Measurements from ENCODE around the gene PPDPF. TPM values are rescaled to one million over a fixed set of nuclear protein-coding genes. Genes with fewer than 3 reads are reported as not detected.
A peak's percentile ranks its signal among the peaks of the same experiment; 100 is the strongest.
"Not testable (repeated sequence)": the region's sequence is repeated elsewhere in the genome, so short reads cannot be mapped to it uniquely, and the experiment has no call there.

Gene PPDPF
- total and polyA plus RNA-seq, 12 donors, result 186 to 433 (median 270) TPM

- H3K9me3 ChIP-seq, result no peaks in the 10 kb centered on the region
- ATAC-seq (no peak), DNase-seq (no peak)
- peaks cover 0 to 39% (median 0%) of the 10 kb centered on the region in 7 donors for H3K27me3 ChIP-seq
- H3K4me1 ChIP-seq, result peaks cover 5 to 46% (median 15%) of the 10 kb centered on the region in 9 donors
- 91 to 92% methylated on average over 45 to 46 of the region's 46 CpGs for WGBS, 2 donors
- peaks cover 0 to 68% (median 26%) of the 10 kb centered on the region in 9 donors for H3K36me3 ChIP-seq
- peak overlapping the region in 1 of 10 donors; percentile 35 for H3K4me3 ChIP-seq
- intact Hi-C loops (cut with DNase I), result no loop called here
- H3K27ac ChIP-seq, result no peak overlapping the region
- no peak for TF ChIP-seq CTCF (IDR thresholded peaks at IDR 0.05)
These were observed 48.7 kb downstream of the PPDPF start for GRCh38 chr20:63568986-63569949.

- H3K27ac ChIP-seq, result no peak overlapping the region
- no peaks in the 10 kb centered on the region for H3K9me3 ChIP-seq
- TF ChIP-seq CTCF (IDR thresholded peaks at IDR 0.05), result no peak
- H3K4me1 ChIP-seq, result peaks cover 5 to 56% (median 21%) of the 10 kb centered on the region in 9 donors
- intact Hi-C loops (cut with DNase I), result loop anchor here in 2 of 10 donors (10.0 kb wide), 1 partner anchor 54 kb away; the partner anchor contains the start of gene GMEB2 (in 2 of the 2)
- peaks cover 0 to 56% (median 14%) of the 10 kb centered on the region in 9 donors for H3K36me3 ChIP-seq
- DNase-seq (no peak), ATAC-seq (no peak)
- no peak overlapping the region for H3K4me3 ChIP-seq
- peaks cover 0 to 29% (median 0%) of the 10 kb centered on the region in 7 donors for H3K27me3 ChIP-seq
- WGBS, 2 donors, result 92 to 95% methylated on average over 28 of the region's 28 CpGs
These were observed 49.9 kb downstream of the PPDPF start for GRCh38 chr20:63570281-63571086.

DNA sequence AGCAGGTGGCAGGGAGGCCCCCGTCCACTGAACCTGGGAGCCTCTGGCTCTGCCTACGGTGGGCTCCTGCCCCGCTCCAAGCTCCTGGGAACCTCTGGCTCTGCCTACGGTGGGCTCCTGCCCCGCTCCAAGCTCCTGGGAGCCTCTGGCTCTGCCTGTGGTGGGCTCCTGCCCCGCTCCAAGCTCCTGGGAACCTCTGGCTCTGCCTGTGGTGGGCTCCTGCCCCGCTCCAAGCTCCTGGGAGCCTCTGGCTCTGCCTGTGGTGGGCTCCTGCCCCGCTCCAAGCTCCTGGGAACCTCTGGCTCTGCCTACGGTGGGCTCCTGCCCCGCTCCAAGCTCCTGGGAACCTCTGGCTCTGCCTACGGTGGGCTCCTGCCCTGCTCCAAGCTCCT, 50.5 kb downstream of the PPDPF start:
- Histone ChIP-seq H3K27me3 (peaks cover 0 to 23% (median 0%) of the 10 kb centered on the region in 7 donors), H3K36me3 (peaks cover 0 to 50% (median 8%) of the 10 kb centered on the region in 9 donors), H3K4me1 (peaks cover 5 to 56% (median 21%) of the 10 kb centered on the region in 9 donors)
- DNase-seq, H3K4me3 ChIP-seq, ATAC-seq, H3K9me3 ChIP-seq, H3K27ac ChIP-seq: not testable (repeated sequence)
- intact Hi-C loops (cut with DNase I), result loop anchor here in 2 of 10 donors (10.0 kb wide), 1 partner anchor 54 kb away; the partner anchor contains the start of gene GMEB2 (in 2 of the 2)
- 64 to 75% methylated on average over 4 to 6 of the region's 11 CpGs for WGBS, 2 donors

Other genes with a start within 250 kb of the PPDPF start
- 10 to 100 TPM; 20.4 to 40.4 (median 28.4) TPM for gene ARFGAP1, start 248.0 kb upstream of the PPDPF start, total RNA-seq
- 10 to 100 TPM; 46.2 to 72.6 TPM for gene ARFGAP1, start 248.0 kb upstream of the PPDPF start, polyA plus RNA-seq
- gene COL20A1, start 227.6 kb upstream of the PPDPF start, total RNA-seq, result under 1 TPM in 2 of 10 donors, not detected in 8; 0.26 to 0.30 TPM
- gene COL20A1, start 227.6 kb upstream of the PPDPF start, polyA plus RNA-seq, result not detected
- gene CHRNA4, start 159.4 kb upstream of the PPDPF start, total RNA-seq, result 1 to 10 TPM in 4 of 10 donors, under 1 TPM in 2, not detected in 4; 0.38 to 1.5 (median 1.1) TPM
- under 1 TPM; 0.06 to 0.22 TPM for gene CHRNA4, start 159.4 kb upstream of the PPDPF start, polyA plus RNA-seq
- 1 to 10 TPM in 3 of 10 donors, under 1 TPM in 1, not detected in 6; 0.26 to 3.8 (median 1.9) TPM for gene KCNQ2, start 48.1 kb upstream of the PPDPF start, total RNA-seq
- gene KCNQ2, start 48.1 kb upstream of the PPDPF start, polyA plus RNA-seq, result under 1 TPM in 1 of 2 donors, not detected in 1; 0.03 TPM
- gene EEF1A2, start 21.7 kb upstream of the PPDPF start, total RNA-seq, result 1,000 to 10,000 TPM; 1,074 to 1,437 (median 1,307) TPM
- gene EEF1A2, start 21.7 kb upstream of the PPDPF start, polyA plus RNA-seq, result 1,000 to 10,000 TPM in 1 of 2 donors, 100 to 1,000 TPM in 1; 881 to 1,465 TPM
- under 1 TPM in 2 of 10 donors, not detected in 8; 0.06 to 0.28 TPM for gene PTK6, start 16.6 kb downstream of the PPDPF start, total RNA-seq
- under 1 TPM in 1 of 2 donors, not detected in 1; 0.03 TPM for gene PTK6, start 16.6 kb downstream of the PPDPF start, polyA plus RNA-seq
- gene SRMS, start 27.0 kb downstream of the PPDPF start, total RNA-seq, result not detected
- not detected for gene SRMS, start 27.0 kb downstream of the PPDPF start, polyA plus RNA-seq
- gene FNDC11, start 33.4 kb downstream of the PPDPF start, total RNA-seq, result under 1 TPM in 4 of 10 donors, not detected in 6; 0.09 to 0.23 (median 0.16) TPM
- under 1 TPM; 0.19 to 0.29 TPM for gene FNDC11, start 33.4 kb downstream of the PPDPF start, polyA plus RNA-seq
- gene HELZ2, start 53.5 kb downstream of the PPDPF start, total RNA-seq, result 10 to 100 TPM; 10.8 to 34.3 (median 12.7) TPM
- 10 to 100 TPM in 1 of 2 donors, 1 to 10 TPM in 1; 4.8 to 12.2 TPM for gene HELZ2, start 53.5 kb downstream of the PPDPF start, polyA plus RNA-seq
- 1 to 10 TPM; 4.9 to 7.5 (median 5.8) TPM for gene GMEB2, start 106.3 kb downstream of the PPDPF start, total RNA-seq
- gene GMEB2, start 106.3 kb downstream of the PPDPF start, polyA plus RNA-seq, result 1 to 10 TPM; 6.0 to 8.2 TPM
- 1 to 10 TPM; 1.7 to 9.9 (median 3.9) TPM for gene STMN3, start 132.7 kb downstream of the PPDPF start, total RNA-seq
- gene STMN3, start 132.7 kb downstream of the PPDPF start, polyA plus RNA-seq, result 1 to 10 TPM; 9.7 TPM
- gene RTEL1, start 137.5 kb downstream of the PPDPF start, total RNA-seq, result 10 to 100 TPM in 5 of 10 donors, 1 to 10 TPM in 5; 6.1 to 14.5 (median 10.3) TPM
- 10 to 100 TPM in 1 of 2 donors, 1 to 10 TPM in 1; 5.3 to 18.8 TPM for gene RTEL1, start 137.5 kb downstream of the PPDPF start, polyA plus RNA-seq
- gene TNFRSF6B, start 175.9 kb downstream of the PPDPF start, total RNA-seq, result 1 to 10 TPM in 4 of 10 donors, under 1 TPM in 6; 0.26 to 5.1 (median 0.57) TPM
- 10 to 100 TPM; 11.7 to 12.5 TPM for gene TNFRSF6B, start 175.9 kb downstream of the PPDPF start, polyA plus RNA-seq
- 10 to 100 TPM; 34.9 to 51.6 (median 38.8) TPM for gene ARFRP1, start 187.2 kb downstream of the PPDPF start, total RNA-seq
- 10 to 100 TPM; 43.2 to 59.1 TPM for gene ARFRP1, start 187.2 kb downstream of the PPDPF start, polyA plus RNA-seq
- gene ZGPAT, start 187.3 kb downstream of the PPDPF start, total RNA-seq, result 10 to 100 TPM; 11.8 to 21.7 (median 14.7) TPM
- 10 to 100 TPM; 26.5 to 44.7 TPM for gene ZGPAT, start 187.3 kb downstream of the PPDPF start, polyA plus RNA-seq
- gene LIME1, start 215.9 kb downstream of the PPDPF start, total RNA-seq, result 1 to 10 TPM in 9 of 10 donors, under 1 TPM in 1; 0.79 to 4.1 (median 2.7) TPM
- gene LIME1, start 215.9 kb downstream of the PPDPF start, polyA plus RNA-seq, result 10 to 100 TPM in 1 of 2 donors, 1 to 10 TPM in 1; 4.9 to 15.7 TPM
- 10 to 100 TPM; 64.4 to 85.3 (median 76.8) TPM for gene SLC2A4RG, start 219.0 kb downstream of the PPDPF start, total RNA-seq
- gene SLC2A4RG, start 219.0 kb downstream of the PPDPF start, polyA plus RNA-seq, result 100 to 1,000 TPM in 1 of 2 donors, 10 to 100 TPM in 1; 36.3 to 114 TPM

All from heart right ventricle (tissue), 16 donors.